GM12874 (cell line): ENCODE data around the gene TEX10.

ENCODE experiments used
- TF ChIP-seq, protein P1 (sequence below): IDR thresholded peaks from 2 replicates; pipeline ENCODE4 v1.5.1; 2011; ENCODE audit warnings: low read depth, mild to moderate bottlenecking, control low read depth, low read length, moderate library complexity; ENCODE audit not compliant: insufficient read depth

Gene TEX10

DNA sequence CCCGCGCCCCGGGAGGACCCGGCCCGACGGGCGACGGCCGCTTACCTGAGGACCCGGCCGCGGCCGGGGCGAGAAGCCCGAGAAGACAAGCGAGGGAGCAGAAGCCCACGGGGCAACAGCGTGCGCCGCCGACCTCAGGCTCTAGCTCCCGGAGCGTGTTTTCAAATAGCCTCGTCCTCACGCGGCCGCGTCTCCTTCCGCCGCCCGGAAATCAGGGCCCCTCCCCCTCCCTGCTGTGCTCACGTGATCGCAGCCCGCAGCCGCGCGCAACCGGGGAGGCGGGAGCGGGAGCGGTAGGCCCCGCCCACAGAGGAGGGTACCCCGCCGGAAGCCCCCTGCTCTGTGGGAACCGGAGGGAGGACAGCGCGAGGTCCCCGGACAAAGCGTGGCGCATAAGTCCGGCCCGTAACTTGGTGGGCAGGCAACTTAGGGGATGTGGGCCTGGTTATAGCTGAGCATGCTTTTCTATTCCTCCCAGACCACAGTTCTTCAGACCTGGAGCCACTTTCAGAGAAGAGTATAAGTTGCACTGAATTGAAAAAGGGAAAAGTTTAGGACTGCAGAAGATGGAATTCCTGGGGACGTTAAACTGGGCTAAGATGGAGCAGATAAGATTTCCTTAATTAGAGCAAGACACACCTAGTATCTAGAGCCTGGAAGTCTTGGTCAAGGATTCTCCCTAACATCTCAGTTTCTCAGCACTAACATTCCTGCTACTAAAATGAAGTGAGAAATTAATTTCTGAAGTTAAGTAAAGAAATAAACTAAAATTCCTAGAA, at the start of gene TEX10:
Gene TEX10 (minus strand): TSS at position 216 of the 779 bp plus-strand sequence. CDS start 3,579 bp downstream, outside the sequence.
- TF ChIP-seq, protein P1, sequence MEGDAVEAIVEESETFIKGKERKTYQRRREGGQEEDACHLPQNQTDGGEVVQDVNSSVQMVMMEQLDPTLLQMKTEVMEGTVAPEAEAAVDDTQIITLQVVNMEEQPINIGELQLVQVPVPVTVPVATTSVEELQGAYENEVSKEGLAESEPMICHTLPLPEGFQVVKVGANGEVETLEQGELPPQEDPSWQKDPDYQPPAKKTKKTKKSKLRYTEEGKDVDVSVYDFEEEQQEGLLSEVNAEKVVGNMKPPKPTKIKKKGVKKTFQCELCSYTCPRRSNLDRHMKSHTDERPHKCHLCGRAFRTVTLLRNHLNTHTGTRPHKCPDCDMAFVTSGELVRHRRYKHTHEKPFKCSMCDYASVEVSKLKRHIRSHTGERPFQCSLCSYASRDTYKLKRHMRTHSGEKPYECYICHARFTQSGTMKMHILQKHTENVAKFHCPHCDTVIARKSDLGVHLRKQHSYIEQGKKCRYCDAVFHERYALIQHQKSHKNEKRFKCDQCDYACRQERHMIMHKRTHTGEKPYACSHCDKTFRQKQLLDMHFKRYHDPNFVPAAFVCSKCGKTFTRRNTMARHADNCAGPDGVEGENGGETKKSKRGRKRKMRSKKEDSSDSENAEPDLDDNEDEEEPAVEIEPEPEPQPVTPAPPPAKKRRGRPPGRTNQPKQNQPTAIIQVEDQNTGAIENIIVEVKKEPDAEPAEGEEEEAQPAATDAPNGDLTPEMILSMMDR = no peak

DNA sequence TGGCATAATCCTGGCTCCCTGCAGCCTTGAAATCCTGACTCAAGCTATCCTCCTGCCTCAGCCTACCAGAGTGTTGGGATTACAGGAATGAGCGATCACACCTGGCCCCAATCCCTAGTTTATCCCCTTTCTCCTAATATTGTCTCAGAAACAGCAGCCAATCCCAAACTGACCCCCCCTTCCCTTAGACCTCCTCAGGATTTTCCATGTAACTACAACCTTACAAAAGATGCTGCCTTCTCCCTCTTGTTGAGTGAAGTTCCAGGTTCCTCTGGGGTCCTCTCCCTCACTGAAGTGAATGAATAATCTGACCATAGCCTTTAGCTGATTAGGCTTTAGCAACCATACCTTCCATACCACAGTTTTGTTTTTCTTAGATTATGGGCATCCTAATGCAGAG, 48.3 kb upstream of the TEX10 start:
- TF ChIP-seq, protein P1 = no peak

DNA sequence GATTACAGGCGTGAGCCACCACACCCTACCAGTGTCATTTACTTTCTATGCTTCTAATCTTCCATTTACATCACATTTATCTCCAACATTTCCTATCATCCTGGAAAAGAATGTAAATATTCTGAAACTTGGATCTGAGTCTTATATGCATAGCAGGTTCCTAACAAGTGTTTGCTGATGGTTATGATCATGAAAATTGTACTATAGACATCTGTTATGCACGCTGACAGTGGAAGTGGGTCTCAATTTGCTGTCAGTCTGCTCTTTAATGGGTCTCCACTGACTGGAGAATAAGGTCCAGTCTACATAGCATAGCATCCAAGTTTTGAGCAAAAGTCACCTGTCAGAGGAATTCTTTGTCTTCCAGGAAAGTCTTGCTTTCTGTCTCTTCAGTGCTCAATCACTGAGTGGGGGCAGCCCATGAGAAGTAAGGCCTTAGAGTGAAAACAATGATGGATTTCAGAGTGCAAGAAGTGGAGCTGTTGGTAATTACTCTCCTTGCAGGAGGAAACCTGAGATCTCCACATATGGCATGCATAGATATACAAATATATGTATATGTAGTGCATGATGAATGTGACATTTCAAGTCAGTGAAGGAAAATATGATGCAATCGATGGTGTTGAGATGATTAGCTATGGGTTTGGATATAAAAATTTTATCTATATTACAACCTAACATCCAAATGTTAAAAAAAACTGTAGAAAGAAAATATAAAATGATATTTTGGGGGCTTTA, 45.0 kb upstream of the TEX10 start:
- TF ChIP-seq, protein P1 = no peak

DNA sequence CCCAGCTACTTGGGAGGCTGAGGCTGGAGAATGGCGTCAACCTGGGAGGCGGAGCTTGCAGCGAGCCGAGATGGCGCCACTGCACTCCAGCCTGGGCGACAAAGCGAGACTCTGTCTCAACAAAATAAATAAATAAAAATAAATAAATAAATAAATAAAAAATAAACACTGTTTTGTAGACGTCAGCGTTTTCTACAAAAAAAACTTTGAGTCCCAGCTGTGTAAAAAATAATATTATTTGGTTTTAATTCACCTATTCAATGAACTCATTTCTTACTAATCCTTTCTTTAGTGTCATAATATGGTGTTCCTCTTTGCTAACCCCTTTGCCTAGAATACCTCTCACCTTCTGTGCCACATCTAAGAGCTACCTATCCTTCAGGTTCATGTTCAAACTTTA, 44.0 kb upstream of the TEX10 start:
- TF ChIP-seq, protein P1 = no peak

DNA sequence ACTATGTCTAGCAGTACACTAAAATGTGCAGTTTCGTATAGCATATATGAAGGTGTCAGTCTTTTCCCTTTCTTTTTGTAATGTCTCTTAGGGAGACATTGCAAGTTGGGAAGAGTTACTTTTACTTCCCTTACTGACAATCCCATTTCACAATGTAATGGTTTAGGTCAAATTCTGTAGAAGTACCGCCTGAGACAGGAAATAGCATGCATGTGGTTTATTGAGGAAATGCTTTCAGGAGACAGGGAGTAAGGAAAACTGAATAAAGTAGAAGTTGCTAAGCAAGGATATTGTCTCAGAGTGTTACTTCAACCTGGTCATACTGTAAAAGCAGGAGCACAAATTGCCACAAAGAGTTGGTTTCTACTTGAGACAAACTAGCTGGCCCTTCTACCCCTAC, 42.1 kb upstream of the TEX10 start:
- TF ChIP-seq, protein P1 = no peak

DNA sequence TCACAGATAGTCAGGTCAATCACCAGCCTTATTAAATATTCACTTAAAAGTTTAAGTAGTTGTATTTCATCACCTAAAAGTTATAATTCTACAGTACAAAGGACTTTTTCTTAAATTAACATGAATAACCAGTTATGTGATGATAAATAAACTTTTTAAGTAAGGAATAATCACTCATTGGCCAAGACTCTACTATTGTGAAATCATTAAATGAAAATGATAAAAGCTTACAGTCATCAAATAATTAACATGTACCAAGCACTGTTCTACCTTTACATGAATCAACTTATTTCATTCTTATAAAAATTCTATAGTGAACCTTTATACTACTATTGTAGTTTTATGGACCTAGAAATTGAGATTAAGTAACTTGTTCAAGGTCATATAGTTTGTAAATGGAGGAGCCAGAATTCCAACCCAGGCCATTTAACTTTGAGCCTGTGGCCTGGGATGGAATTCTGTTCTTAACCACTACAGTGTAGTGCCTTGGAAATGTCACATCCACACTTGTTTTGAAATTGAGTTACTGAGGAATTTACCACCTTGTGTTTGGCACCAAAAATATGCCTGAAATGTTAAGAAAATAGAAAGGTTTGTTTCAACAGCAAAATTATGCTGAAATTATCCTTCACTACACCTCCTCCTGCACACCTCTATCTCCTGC, 41.4 kb upstream of the TEX10 start:
- TF ChIP-seq, protein P1 = no peak

DNA sequence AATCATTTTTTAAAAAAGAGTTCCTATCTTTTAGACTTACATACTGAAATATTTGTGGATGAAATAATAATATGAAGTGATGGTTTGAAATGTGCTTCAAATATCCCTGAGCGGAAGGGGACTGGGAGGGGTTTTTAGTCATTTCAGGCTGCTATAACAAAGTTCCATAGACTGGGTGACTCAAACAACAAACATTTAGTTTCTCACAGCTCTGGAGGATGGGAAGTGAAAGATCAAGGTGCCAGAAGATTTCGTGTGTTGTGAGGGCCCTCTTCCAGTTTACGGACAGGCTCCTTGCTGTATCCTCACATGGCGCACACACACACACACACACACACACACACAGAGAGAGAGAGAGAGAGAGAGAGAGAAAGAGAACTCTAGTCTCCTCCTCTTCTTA, 27.1 kb upstream of the TEX10 start:
- TF ChIP-seq, protein P1 = no peak
